Measurements from ENCODE around the gene MATR3.

DNA sequence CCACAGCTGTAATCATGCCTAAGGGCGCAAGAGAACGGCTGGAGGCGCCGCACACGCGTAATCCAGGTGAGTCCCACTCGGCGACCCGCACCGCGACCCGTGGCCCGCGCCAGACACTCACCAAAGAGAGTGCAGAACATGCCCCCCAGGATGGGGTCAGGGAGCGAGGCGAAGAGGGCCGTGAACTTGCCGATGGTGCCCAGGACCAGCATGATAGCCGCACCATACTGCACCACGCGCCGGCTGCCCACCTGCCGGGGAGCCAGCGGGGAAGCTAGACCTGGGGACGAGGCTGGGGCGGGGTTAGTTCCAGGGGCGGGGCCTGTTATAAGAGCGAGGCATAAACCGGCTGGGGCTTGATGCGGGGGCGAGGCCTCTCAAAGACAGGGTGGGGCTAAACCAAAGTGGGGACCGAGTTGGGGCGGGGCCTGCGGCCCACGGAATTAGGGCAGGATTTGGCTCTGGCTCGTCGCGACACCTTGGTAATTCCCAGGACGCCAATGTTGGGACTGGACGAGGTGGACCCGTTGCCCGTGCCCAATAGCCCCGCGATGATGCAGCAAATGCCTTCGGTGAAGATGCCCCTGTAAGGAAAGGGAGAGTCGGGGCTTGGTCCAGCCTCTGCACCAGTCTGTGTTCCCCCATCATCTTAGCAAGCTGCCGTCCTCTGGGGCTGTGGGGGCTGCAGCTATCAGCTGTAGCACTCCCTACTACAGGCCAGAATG lies 84.7 kb downstream of the MATR3 start:
- no peak for TF ChIP-seq POLR2A (IDR thresholded peaks at IDR 0.05; ENCODE audit: low read depth, low read length)
- TF ChIP-seq TAF1 (IDR thresholded peaks at IDR 0.05; ENCODE audit: borderline replicate concordance, low read depth, low read length): no peak
- TF ChIP-seq POLR2AphosphoS5 (IDR thresholded peaks at IDR 0.05; ENCODE audit: low read depth, low read length): no peak

Data from GM12892 (cell line).